ENCODE results near the gene MIDN.
A peak's percentile ranks its signal among the peaks of the same experiment; 100 is the strongest.

Gene MIDN

DNA sequence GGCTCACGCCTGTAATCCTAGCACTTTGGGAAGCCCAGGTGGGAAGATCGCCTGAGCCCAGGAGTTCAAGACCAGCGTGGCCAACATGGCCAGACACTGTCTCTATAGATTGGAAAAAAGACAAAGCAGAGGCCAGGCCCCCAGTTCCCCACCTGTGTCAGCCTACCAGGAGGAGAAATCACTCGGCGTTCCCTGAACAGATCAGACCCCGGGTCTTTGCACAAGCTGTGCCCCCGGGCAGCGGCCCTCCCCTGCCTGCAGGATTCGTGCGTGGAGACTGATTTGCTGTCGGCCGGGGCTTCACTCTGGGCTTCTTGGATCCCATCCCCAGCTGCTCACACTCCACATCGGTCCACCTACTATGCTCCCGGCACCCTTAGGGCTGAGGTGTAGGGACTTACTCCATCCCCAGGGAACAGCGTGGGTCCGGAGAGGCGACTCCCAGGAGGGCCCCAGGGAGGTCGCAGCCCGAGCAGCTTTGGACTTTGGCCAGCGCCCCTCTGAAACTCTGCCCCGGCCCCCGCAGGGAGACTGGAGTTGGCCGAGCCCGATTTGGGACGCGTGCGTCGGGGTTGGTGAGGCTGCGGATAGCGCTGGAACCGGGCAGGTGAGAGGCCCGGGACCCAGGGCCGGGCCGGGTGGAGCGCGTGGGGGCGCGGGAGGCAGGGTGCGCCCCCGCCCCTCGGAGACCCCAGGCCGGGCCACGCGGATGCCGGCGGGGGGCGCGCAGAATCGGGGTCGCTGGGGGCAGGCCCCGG is 36.8 kb downstream of the MIDN start:
- no peaks in the 10 kb centered on the region for H3K9me3 ChIP-seq (ENCODE audit: control insufficient read depth, insufficient read depth, low read length)
- no peaks in the 10 kb centered on the region for H3K9me2 ChIP-seq (replicated peaks; ENCODE audit: control insufficient read depth, low read length)
- H3K27ac ChIP-seq (ENCODE audit: low read depth, low read length): no peak overlapping the region
- 0 out of 2 replicates have a peak, but pooled peaks have one; percentile 32 for TF ChIP-seq EZH2phosphoT487 (IDR thresholded peaks at IDR 0.05; ENCODE audit: borderline replicate concordance, low read length)
- TF ChIP-seq, protein P1, sequence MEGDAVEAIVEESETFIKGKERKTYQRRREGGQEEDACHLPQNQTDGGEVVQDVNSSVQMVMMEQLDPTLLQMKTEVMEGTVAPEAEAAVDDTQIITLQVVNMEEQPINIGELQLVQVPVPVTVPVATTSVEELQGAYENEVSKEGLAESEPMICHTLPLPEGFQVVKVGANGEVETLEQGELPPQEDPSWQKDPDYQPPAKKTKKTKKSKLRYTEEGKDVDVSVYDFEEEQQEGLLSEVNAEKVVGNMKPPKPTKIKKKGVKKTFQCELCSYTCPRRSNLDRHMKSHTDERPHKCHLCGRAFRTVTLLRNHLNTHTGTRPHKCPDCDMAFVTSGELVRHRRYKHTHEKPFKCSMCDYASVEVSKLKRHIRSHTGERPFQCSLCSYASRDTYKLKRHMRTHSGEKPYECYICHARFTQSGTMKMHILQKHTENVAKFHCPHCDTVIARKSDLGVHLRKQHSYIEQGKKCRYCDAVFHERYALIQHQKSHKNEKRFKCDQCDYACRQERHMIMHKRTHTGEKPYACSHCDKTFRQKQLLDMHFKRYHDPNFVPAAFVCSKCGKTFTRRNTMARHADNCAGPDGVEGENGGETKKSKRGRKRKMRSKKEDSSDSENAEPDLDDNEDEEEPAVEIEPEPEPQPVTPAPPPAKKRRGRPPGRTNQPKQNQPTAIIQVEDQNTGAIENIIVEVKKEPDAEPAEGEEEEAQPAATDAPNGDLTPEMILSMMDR (IDR thresholded peaks at IDR 0.05; ENCODE audit: low read depth, low read length, poor library complexity, severe bottlenecking): no peak
- H3K4me1 ChIP-seq (ENCODE audit: control insufficient read depth, low read length): peaks cover 10% of the 10 kb centered on the region
- no peaks in the 10 kb centered on the region; the same call in 1 of the 2 replicates for H3F3A ChIP-seq (ENCODE audit: control insufficient read depth, insufficient read depth)
- no peaks in the 10 kb centered on the region for H3K79me2 ChIP-seq (ENCODE audit: control insufficient read depth, low read length)
- peaks cover 2% of the 10 kb centered on the region for H4K20me1 ChIP-seq (ENCODE audit: control insufficient read depth, insufficient read depth, low read depth, low read length)
- H3K4me2 ChIP-seq (ENCODE audit: low read length): no peak overlapping the region
- no peak overlapping the region for H3K4me3 ChIP-seq (ENCODE audit: low read length)
- peaks cover 44% of the 10 kb centered on the region for H3K27me3 ChIP-seq (ENCODE audit: control insufficient read depth, low read length)
- peaks cover 5% of the 10 kb centered on the region for H3K36me3 ChIP-seq (ENCODE audit: control insufficient read depth, low read length)

DNA sequence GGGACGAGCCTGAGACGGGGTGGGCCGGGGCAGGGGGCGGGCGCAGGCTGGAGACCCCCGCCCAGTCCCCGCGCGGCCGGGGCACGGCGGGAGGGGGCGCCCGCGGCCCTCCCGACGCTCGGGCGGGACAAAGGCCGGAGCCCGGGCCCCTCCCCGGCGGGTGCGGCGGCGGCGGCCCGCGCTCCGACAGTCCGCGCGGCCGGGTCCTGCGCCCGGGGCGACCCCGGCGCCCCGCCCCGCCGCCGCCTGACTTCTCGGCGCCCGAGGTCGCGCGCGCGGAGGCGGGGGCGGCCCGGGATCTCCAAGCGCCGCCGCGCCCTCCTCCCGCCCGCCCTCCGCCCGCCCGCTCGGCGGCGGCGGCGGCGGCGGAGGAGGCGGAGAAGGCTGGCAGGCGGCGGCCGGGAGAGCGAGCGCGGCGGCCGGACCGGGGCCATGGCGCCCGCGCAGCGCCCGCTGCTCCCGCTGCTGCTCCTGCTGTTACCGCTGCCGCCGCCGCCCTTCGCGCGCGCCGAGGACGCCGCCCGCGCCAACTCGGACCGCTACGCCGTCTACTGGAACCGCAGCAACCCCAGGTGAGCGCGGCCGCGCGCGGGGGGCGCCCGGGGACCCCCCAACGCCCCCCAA is 37.5 kb downstream of the MIDN start, which contains the start of gene EFNA2:
Gene EFNA2, plus strand, starts transcription at position 137 of the 624 bp plus-strand sequence. Its CDS starts 296 bp downstream, at position 433.
- Histone ChIP-seq H3K79me2 (ENCODE audit: control insufficient read depth, low read length) (no peaks in the 10 kb centered on the region), H3K4me2 (ENCODE audit: low read length) (no peak within 1 kb of the TSS), H3K9me2 (replicated peaks; ENCODE audit: control insufficient read depth, low read length) (no peaks in the 10 kb centered on the region), H3K4me1 (ENCODE audit: control insufficient read depth, low read length) (peaks cover 10% of the 10 kb centered on the region), H3K36me3 (ENCODE audit: control insufficient read depth, low read length) (no peaks in the 10 kb centered on the region; the same call in 1 of the 2 replicates), H4K20me1 (ENCODE audit: control insufficient read depth, insufficient read depth, low read depth, low read length) (no peaks in the 10 kb centered on the region), H3K4me3 (ENCODE audit: low read length) (no peak within 1 kb of the TSS), H3K27ac (ENCODE audit: low read depth, low read length) (no peak within 1 kb of the TSS), H3F3A (ENCODE audit: control insufficient read depth, insufficient read depth) (no peaks in the 10 kb centered on the region; the same call in 1 of the 2 replicates), H3K27me3 (ENCODE audit: control insufficient read depth, low read length) (peaks cover 49% of the 10 kb centered on the region), H3K9me3 (ENCODE audit: control insufficient read depth, insufficient read depth, low read length) (no peaks in the 10 kb centered on the region)
- TF ChIP-seq, protein P1 (IDR thresholded peaks at IDR 0.05; ENCODE audit: low read depth, low read length, poor library complexity, severe bottlenecking): no peak
- TF ChIP-seq EZH2phosphoT487 (IDR thresholded peaks at IDR 0.05; ENCODE audit: borderline replicate concordance, low read length): no peak

DNA sequence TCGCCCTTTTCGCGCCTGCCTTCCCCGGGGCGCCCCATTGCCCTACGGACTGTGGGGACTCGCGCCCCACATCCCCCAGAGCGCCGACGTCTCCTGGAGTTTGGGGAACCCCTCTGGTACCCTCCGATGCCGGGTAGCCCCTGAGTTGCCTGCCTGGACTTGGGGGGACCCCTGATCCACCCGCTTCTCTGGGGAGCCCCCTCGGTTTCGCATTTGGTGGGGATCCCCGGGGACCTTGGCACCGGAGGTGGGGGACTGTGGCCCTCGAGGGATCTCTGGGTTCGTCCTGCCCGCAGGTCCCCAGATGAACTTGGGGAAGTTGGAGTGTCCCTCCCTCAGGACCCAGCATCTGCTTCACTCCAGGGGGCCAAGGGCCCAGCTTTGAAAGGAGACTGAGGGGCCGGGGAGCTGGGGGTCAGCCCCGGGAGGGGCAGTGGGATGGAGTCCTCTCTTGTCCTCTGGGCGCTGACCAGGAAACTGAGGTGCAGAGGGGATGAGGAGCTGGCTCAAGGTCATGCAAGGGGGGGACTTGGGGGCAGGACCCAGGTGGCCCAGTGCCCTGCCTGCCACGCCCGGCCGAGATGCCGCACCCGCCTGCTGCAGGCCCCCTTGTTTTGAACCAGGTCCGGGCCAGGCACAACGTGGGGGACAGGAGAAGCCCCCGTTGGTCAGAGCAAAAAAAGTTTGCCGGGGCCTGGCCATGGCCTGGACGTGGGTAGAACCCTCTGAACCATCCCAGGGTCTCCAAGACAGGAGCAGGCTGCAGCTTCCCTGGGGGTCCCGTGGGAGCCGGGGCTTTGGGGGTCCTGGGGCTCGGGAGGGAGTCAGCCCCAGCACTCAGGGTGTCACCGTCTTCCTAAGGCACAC is 38.3 kb downstream of the MIDN start:
- H3K4me3 ChIP-seq (ENCODE audit: low read length): no peak overlapping the region
- H3F3A ChIP-seq (ENCODE audit: control insufficient read depth, insufficient read depth): no peaks in the 10 kb centered on the region; the same call in 1 of the 2 replicates
- H3K9me3 ChIP-seq (ENCODE audit: control insufficient read depth, insufficient read depth, low read length): no peaks in the 10 kb centered on the region
- H3K36me3 ChIP-seq (ENCODE audit: control insufficient read depth, low read length): no peaks in the 10 kb centered on the region
- peaks cover 15% of the 10 kb centered on the region for H3K4me1 ChIP-seq (ENCODE audit: control insufficient read depth, low read length)
- no peaks in the 10 kb centered on the region for H3K79me2 ChIP-seq (ENCODE audit: control insufficient read depth, low read length)
- no peak overlapping the region for H3K27ac ChIP-seq (ENCODE audit: low read depth, low read length)
- H4K20me1 ChIP-seq (ENCODE audit: control insufficient read depth, insufficient read depth, low read depth, low read length): no peaks in the 10 kb centered on the region
- peaks cover 54% of the 10 kb centered on the region for H3K27me3 ChIP-seq (ENCODE audit: control insufficient read depth, low read length)
- no peak overlapping the region for H3K4me2 ChIP-seq (ENCODE audit: low read length)
- TF ChIP-seq, protein P1 (IDR thresholded peaks at IDR 0.05; ENCODE audit: low read depth, low read length, poor library complexity, severe bottlenecking): no peak
- no peak for TF ChIP-seq EZH2phosphoT487 (IDR thresholded peaks at IDR 0.05; ENCODE audit: borderline replicate concordance, low read length)
- no peaks in the 10 kb centered on the region for H3K9me2 ChIP-seq (replicated peaks; ENCODE audit: control insufficient read depth, low read length)
